H1 (cell line): ENCODE measurements around the gene RSBN1. TPM values are rescaled to one million over a fixed set of nuclear protein-coding genes. Genes with fewer than 3 reads are reported as not detected.

ENCODE experiments used
- CTCF ChIA-PET: fragments of 300-600 bp; sonication (Branson Sonifier 250); formaldehyde crosslinking; loops from one replicate; lab custom pipeline; 2021; ENCODE audit not compliant: partially characterized antibody; lab: Charles Lee
- POLR2A ChIA-PET: fragments of 300-600 bp; sonication (Branson Sonifier 250); formaldehyde crosslinking; loops from one replicate; lab custom pipeline; 2021; ENCODE audit warnings: inconsistent platforms; ENCODE audit not compliant: partially characterized antibody; lab: Charles Lee
- DNase-seq, 2 experiments: peaks; one replicate each; pipeline versions ENCODE4 v3.0.0 to v3.0.0-alpha.2; 2010 to 2022; ENCODE audit warnings: low spot score in 2 of 2, low read depth in 1 of 2, mixed read lengths in 1 of 2
- FAIRE-seq: peaks from 2 replicates; lab custom pipeline; 2011; peaks lifted over from hg19 to GRCh38; lab: Jason Lieb, UNC
- H2AFZ ChIP-seq: 2 replicates; pipeline ENCODE4 v1.8.1; 2012; ENCODE audit warnings: low read length, inconsistent platforms
- H2AK5ac ChIP-seq: 2 replicates; pipeline ENCODE4 v1.6.1; 2013; ENCODE audit warnings: low read depth, low read length
- H2BK120ac ChIP-seq: replicated peaks from 2 replicates; pipeline ENCODE3; 2013; ENCODE audit warnings: low read depth, low read length, inconsistent platforms
- H2BK12ac ChIP-seq: 2 replicates; pipeline ENCODE4 v1.6.1; 2013; ENCODE audit warnings: low read depth, low read length
- H2BK15ac ChIP-seq: 2 replicates; pipeline ENCODE4 v1.6.1; 2013; ENCODE audit warnings: low read length
- H2BK20ac ChIP-seq: 2 replicates; pipeline ENCODE4 v1.6.1; 2013; ENCODE audit warnings: low read length
- H2BK5ac ChIP-seq: 2 replicates; pipeline ENCODE4 v1.6.1; 2013; ENCODE audit warnings: low read depth, low read length
- H3K14ac ChIP-seq: 2 replicates; pipeline ENCODE4 v1.6.1; 2013; ENCODE audit warnings: inconsistent platforms; ENCODE audit not compliant: insufficient read length
- H3K18ac ChIP-seq: 2 replicates; pipeline ENCODE4 v1.6.1; 2013; ENCODE audit warnings: low read length; ENCODE audit errors: extremely low read depth
- H3K23ac ChIP-seq: 2 replicates; pipeline ENCODE4 v1.6.1; 2013; ENCODE audit warnings: inconsistent platforms; ENCODE audit not compliant: insufficient read length
- H3K23me2 ChIP-seq: 2 replicates; pipeline ENCODE4 v1.6.1; 2013; ENCODE audit warnings: low read depth, low read length
- H3K27ac ChIP-seq: 2 replicates; pipeline ENCODE4 v1.6.1; 2011; ENCODE audit warnings: low read depth, low read length, inconsistent platforms
- H3K27me3 ChIP-seq, 4 experiments: replicated peaks in 1 of 4; 1 replicate in 1 of 4; 2 replicates in 3 of 4; pipeline versions ENCODE4 v1.6.1 to v1.8.1; 2011 to 2013; ENCODE audit warnings: low read length in 3 of 4, mild to moderate bottlenecking in 3 of 4, inconsistent platforms in 2 of 4, mixed read lengths in 2 of 4, moderate library complexity in 1 of 4; ENCODE audit not compliant: control insufficient read depth in 3 of 4, insufficient read depth in 3 of 4; ENCODE audit errors: extremely low read depth in 1 of 4
- H3K36me3 ChIP-seq, 4 experiments: 2 replicates each; pipeline versions ENCODE4 v1.6.1 to v1.8.1; 2011 to 2013; ENCODE audit warnings: mild to moderate bottlenecking in 4 of 4, low read length in 3 of 4, moderate library complexity in 2 of 4, control low read depth in 1 of 4, inconsistent platforms in 1 of 4; ENCODE audit not compliant: insufficient read depth in 4 of 4, control insufficient read depth in 2 of 4
- H3K4ac ChIP-seq: replicated peaks from 2 replicates; pipeline ENCODE3; 2013; ENCODE audit warnings: low read length, low read depth, mixed read lengths, inconsistent platforms; ENCODE audit not compliant: insufficient read length
- H3K4me1 ChIP-seq, 4 experiments: replicated peaks in 1 of 4; 1 replicate in 1 of 4; 2 replicates in 3 of 4; pipeline versions ENCODE4 v1.6.1 to v1.8.1; 2011 to 2013; ENCODE audit warnings: low read length in 3 of 4, inconsistent platforms in 2 of 4, mixed read lengths in 1 of 4; ENCODE audit not compliant: insufficient read depth in 4 of 4, control insufficient read depth in 3 of 4
- H3K4me2 ChIP-seq, 2 experiments: 2 replicates each; pipeline versions ENCODE4 v1.6.1 to v1.8.1; 2011 to 2013; ENCODE audit warnings: low read depth in 2 of 2, low read length in 2 of 2, control low read depth in 1 of 2, inconsistent platforms in 1 of 2, mild to moderate bottlenecking in 1 of 2; ENCODE audit not compliant: insufficient read depth in 1 of 2
- H3K4me3 ChIP-seq, 4 experiments: fragments of 200-600, 300-600 bp in 1 of 4; sonication (generic), shearing (Covaris generic), sonication (Bioruptor Twin) in 1 of 4; 2 replicates each; pipeline versions ENCODE4 v1.5.1 to v1.8.1; 2011 to 2016; ENCODE audit warnings: low read length in 4 of 4, low read depth in 3 of 4, control low read depth in 2 of 4, inconsistent platforms in 2 of 4, mild to moderate bottlenecking in 2 of 4, mixed read lengths in 1 of 4, moderate library complexity in 1 of 4; ENCODE audit not compliant: insufficient read depth in 2 of 4; ENCODE audit errors: extremely low read depth in 1 of 4
- H3K56ac ChIP-seq: replicated peaks from 2 replicates; pipeline ENCODE3; 2013; ENCODE audit warnings: low read depth, mild to moderate bottlenecking, mixed read lengths, low read length, inconsistent platforms; ENCODE audit not compliant: insufficient read length
- H3K79me1 ChIP-seq: 2 replicates; pipeline ENCODE4 v1.6.1; 2013; ENCODE audit warnings: low read depth, low read length, control low read depth
- H3K79me2 ChIP-seq, 2 experiments: 2 replicates each; pipeline versions ENCODE4 v1.6.1 to v1.8.1; 2012 to 2013; ENCODE audit warnings: low read length in 2 of 2, mild to moderate bottlenecking in 2 of 2, inconsistent platforms in 1 of 2; ENCODE audit not compliant: insufficient read depth in 2 of 2, control insufficient read depth in 1 of 2
- H3K9ac ChIP-seq, 4 experiments: replicated peaks in 1 of 4; 1 replicate in 1 of 4; 2 replicates in 3 of 4; pipeline versions ENCODE4 v1.6.1 to v1.8.1; 2011 to 2013; ENCODE audit warnings: low read depth in 3 of 4, low read length in 3 of 4, control low read depth in 2 of 4, mild to moderate bottlenecking in 2 of 4, moderate library complexity in 2 of 4, inconsistent platforms in 1 of 4; ENCODE audit errors: extremely low read depth in 1 of 4
- H3K9me3 ChIP-seq, 2 experiments: 2 replicates each; pipeline versions ENCODE4 v1.6.1 to v1.8.1; 2012 to 2013; ENCODE audit warnings: mild to moderate bottlenecking in 2 of 2, moderate library complexity in 2 of 2, control low read depth in 1 of 2, inconsistent platforms in 1 of 2, low read depth in 1 of 2, low read length in 1 of 2, mixed read lengths in 1 of 2; ENCODE audit not compliant: insufficient read depth in 2 of 2
- H4K20me1 ChIP-seq, 2 experiments: replicated peaks in 1 of 2; 2 replicates each; pipeline versions ENCODE3 to v1.8.1; 2011 to 2013; ENCODE audit warnings: inconsistent platforms in 2 of 2, low read length in 2 of 2, mild to moderate bottlenecking in 1 of 2; ENCODE audit not compliant: insufficient read depth in 2 of 2, control insufficient read depth in 1 of 2
- H4K5ac ChIP-seq: 2 replicates; pipeline ENCODE4 v1.6.1; 2013; ENCODE audit warnings: low read length, low read depth, mixed read lengths, inconsistent platforms; ENCODE audit not compliant: insufficient read length
- H4K8ac ChIP-seq: 2 replicates; pipeline ENCODE4 v1.8.0; 2013; ENCODE audit warnings: mild to moderate bottlenecking, moderate library complexity, low read length, inconsistent platforms; ENCODE audit not compliant: insufficient read depth; ENCODE audit errors: extremely low read depth
- H4K91ac ChIP-seq: replicated peaks from 2 replicates; pipeline ENCODE3; 2013; ENCODE audit warnings: low read length, mixed read lengths, inconsistent platforms; ENCODE audit not compliant: insufficient read length
- BCL11A ChIP-seq, 2 experiments: IDR thresholded peaks; one replicate each; pipeline ENCODE4 v1.6.1; 2011; ENCODE audit warnings: low read depth in 2 of 2, low read length in 2 of 2, mild to moderate bottlenecking in 2 of 2
- KDM5A ChIP-seq: fragments of 200-600 bp; IDR thresholded peaks from 2 replicates; pipeline ENCODE4 v1.7.1; 2012; ENCODE audit warnings: mild to moderate bottlenecking, low read length, inconsistent platforms, mixed read lengths
- RAD21 ChIP-seq, 2 experiments: IDR thresholded peaks in 1 of 2; conservative IDR thresholded peaks in 1 of 2; 2 replicates each; pipeline ENCODE4 v1.6.1; 2011; ENCODE audit warnings: low read depth in 2 of 2, low read length in 2 of 2, improper control_type of control experiment in 1 of 2, inconsistent platforms in 1 of 2, mild to moderate bottlenecking in 1 of 2, moderate library complexity in 1 of 2
- RXRA ChIP-seq: IDR thresholded peaks from 2 replicates; pipeline ENCODE4 v1.6.1; 2011; ENCODE audit warnings: low read depth, mild to moderate bottlenecking, low read length, moderate library complexity; ENCODE audit not compliant: insufficient read depth
- YY1 ChIP-seq: IDR thresholded peaks from 2 replicates; pipeline ENCODE4 v1.6.1; 2011; ENCODE audit warnings: low read depth, mild to moderate bottlenecking, low read length
- WGBS, 2 experiments: shearing (Covaris generic) in 1 of 2; methylation state at CpG; one replicate each; pipeline versions ENCODE4 v1.1.6 to v1.1.7; 2013 to 2015; ENCODE audit warnings: low lambda C conversion rate in 2 of 2, mixed read lengths in 2 of 2, inconsistent platforms in 1 of 2, low coverage in 1 of 2, missing lambda C conversion rate in 1 of 2; ENCODE audit not compliant: insufficient replicate concordance in 2 of 2, insufficient coverage in 1 of 2, insufficient read length in 1 of 2; ENCODE audit errors: extremely low coverage in 1 of 2, missing lambda C conversion rate in 1 of 2; 5-methylcytosine and 5-hydroxymethylcytosine counted together
- polyA plus RNA-seq, 7 experiments: library from polyadenylated mRNA; depleted of rRNA in 3 of 7; stranded (reverse) in 5 of 7; unstranded in 2 of 7; fragments of >200 nt in 5 of 7; fragments of 200-250 nt in 2 of 7; gene quantifications; 1 replicate in 5 of 7; 2 replicates in 1 of 7; 4 replicates in 1 of 7; pipeline versions ENCODE4 v1.2.1 to v1.2.3, GENCODE V29; 2011 to 2013; ENCODE audit warnings: missing spikeins in 2 of 7, mixed read lengths in 2 of 7
- total RNA-seq: library from RNA; stranded (reverse); fragmentation: NEBNext Ultra II Directional; extraction: Animal tissue kit (Norgen Biotek cat#: 25700); gene quantifications from 2 replicates; pipeline ENCODE4 v1.2.1, GENCODE V29; 2021
- TF ChIP-seq, protein P1 (sequence below), 3 experiments: IDR thresholded peaks; 1 replicate in 2 of 3; 2 replicates in 1 of 3; pipeline versions ENCODE4 v1.5.1 to v1.6.1; 2011; ENCODE audit warnings: low read length in 3 of 3, mild to moderate bottlenecking in 3 of 3, inconsistent platforms in 2 of 3, low read depth in 1 of 3, moderate library complexity in 1 of 3; ENCODE audit not compliant: insufficient read depth in 1 of 3; ENCODE audit errors: control extremely low read depth in 1 of 3
- TF ChIP-seq, protein P2 (sequence below): IDR thresholded peaks from 2 replicates; pipeline ENCODE4 v1.6.1; 2012; ENCODE audit warnings: inconsistent platforms
- TF ChIP-seq, protein P3 (sequence below): IDR thresholded peaks from 2 replicates; pipeline ENCODE4 v1.6.1; 2011; ENCODE audit warnings: low read length, improper control_type of control experiment

Gene RSBN1
- total and polyA plus RNA-seq, 2 of the 8 experiments (the other 6 are each of a cell fraction or from before 2014, with no cell fraction given), result 4.2 to 17.6 TPM

DNA sequence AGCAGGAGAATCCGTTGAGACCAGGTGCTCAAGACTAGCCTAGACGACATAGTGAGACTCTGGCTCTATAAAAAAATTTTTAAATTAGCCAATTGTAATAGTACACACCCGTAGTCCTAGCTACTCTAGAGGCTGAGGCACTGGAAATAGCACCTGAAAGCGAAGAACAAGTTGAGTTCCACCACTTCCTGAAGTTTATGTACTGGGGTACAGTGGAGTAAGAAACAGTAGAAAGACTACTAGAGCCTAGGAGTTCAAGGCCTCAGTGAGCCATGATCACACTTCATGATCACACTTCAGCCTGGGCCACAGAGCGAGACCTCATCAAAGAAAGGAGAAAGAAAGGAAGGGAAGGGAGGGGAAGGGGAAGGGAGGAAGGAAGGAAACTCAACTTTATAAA lies 19.8 kb downstream of the RSBN1 start:
- DNase-seq (no peak), FAIRE-seq (no peak)
- Histone ChIP-seq H2BK120ac (no peak overlapping the region), H2BK20ac (no peak overlapping the region), H3K56ac (no peak overlapping the region), H3K27ac (no peak overlapping the region), H3K4me1 (no peaks in the 10 kb centered on the region), H3K79me2 (peaks cover 0 to 12% of the 10 kb centered on the region in 2 experiments; a peak in 1 of 4 replicates), H2BK5ac (no peak overlapping the region), H3K79me1 (no peaks in the 10 kb centered on the region), H3K4ac (no peak overlapping the region), H3K4me3 (no peak overlapping the region), H4K5ac (no peak overlapping the region), H2BK15ac (no peak overlapping the region), H3K9ac (no peak overlapping the region), H3K14ac (no peak overlapping the region), H4K91ac (no peak overlapping the region), H2BK12ac (no peak overlapping the region), H4K20me1 (peaks cover 2 to 9% of the 10 kb centered on the region in 2 experiments), H3K18ac (no peak overlapping the region), H3K23ac (no peak overlapping the region), H3K9me3 (no peaks in the 10 kb centered on the region), H3K4me2 (no peak overlapping the region), H3K27me3 (no peaks in the 10 kb centered on the region), H2AK5ac (no peak overlapping the region), H3K23me2 (no peaks in the 10 kb centered on the region), H3K36me3 (peaks cover 0 to 11% (median 4%) of the 10 kb centered on the region in 4 experiments; a peak in 4 of 8 replicates), H4K8ac (no peak overlapping the region), H2AFZ (no peak overlapping the region)
- POLR2A ChIA-PET, result interaction anchor here (0.8 kb wide), 1 partner anchor 20 kb away, joined by 5 read pairs; the partner anchor contains the start of gene RSBN1
- CTCF ChIA-PET, result no interaction called here
- WGBS, 2 experiments, result 86% methylated on average over 5 of the region's 5 CpGs; no CpG with 5 or more reads in 1 of the 2 experiments
- TF ChIP-seq, protein P1, sequence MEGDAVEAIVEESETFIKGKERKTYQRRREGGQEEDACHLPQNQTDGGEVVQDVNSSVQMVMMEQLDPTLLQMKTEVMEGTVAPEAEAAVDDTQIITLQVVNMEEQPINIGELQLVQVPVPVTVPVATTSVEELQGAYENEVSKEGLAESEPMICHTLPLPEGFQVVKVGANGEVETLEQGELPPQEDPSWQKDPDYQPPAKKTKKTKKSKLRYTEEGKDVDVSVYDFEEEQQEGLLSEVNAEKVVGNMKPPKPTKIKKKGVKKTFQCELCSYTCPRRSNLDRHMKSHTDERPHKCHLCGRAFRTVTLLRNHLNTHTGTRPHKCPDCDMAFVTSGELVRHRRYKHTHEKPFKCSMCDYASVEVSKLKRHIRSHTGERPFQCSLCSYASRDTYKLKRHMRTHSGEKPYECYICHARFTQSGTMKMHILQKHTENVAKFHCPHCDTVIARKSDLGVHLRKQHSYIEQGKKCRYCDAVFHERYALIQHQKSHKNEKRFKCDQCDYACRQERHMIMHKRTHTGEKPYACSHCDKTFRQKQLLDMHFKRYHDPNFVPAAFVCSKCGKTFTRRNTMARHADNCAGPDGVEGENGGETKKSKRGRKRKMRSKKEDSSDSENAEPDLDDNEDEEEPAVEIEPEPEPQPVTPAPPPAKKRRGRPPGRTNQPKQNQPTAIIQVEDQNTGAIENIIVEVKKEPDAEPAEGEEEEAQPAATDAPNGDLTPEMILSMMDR (IDR thresholded peaks at IDR 0.05; ENCODE audit: control extremely low read depth in 1 of 3, insufficient read depth in 1 of 3, low read depth in 1 of 3, low read length in 3 of 3), result no peak
- TF ChIP-seq RAD21 (IDR thresholded peaks at IDR 0.05 in 1 of 2, conservative IDR thresholded peaks at IDR 0.05 in 1 of 2; ENCODE audit: low read depth in 2 of 2, low read length in 2 of 2), result no peak
- TF ChIP-seq BCL11A (IDR thresholded peaks at IDR 0.05; ENCODE audit: low read depth in 2 of 2, low read length in 2 of 2), result no peak
- TF ChIP-seq, protein P2, sequence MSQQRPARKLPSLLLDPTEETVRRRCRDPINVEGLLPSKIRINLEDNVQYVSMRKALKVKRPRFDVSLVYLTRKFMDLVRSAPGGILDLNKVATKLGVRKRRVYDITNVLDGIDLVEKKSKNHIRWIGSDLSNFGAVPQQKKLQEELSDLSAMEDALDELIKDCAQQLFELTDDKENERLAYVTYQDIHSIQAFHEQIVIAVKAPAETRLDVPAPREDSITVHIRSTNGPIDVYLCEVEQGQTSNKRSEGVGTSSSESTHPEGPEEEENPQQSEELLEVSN, result no peak
- TF ChIP-seq YY1, result no peak
- no peak for TF ChIP-seq RXRA
- TF ChIP-seq, protein P3, sequence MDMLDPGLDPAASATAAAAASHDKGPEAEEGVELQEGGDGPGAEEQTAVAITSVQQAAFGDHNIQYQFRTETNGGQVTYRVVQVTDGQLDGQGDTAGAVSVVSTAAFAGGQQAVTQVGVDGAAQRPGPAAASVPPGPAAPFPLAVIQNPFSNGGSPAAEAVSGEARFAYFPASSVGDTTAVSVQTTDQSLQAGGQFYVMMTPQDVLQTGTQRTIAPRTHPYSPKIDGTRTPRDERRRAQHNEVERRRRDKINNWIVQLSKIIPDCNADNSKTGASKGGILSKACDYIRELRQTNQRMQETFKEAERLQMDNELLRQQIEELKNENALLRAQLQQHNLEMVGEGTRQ, result no peak
- no peak for TF ChIP-seq KDM5A
